ENCODE measurements around the gene GLIS1. TPM values are rescaled to one million over a fixed set of nuclear protein-coding genes. Genes with fewer than 3 reads are reported as not detected.

Gene GLIS1
- total and polyA plus RNA-seq, 10 of the 15 experiments (the other 5 are each of a cell fraction or from before 2014, with no cell fraction given): not detected

GRCh38 chr1:53519421-53519820 lies 219.5 kb downstream of the GLIS1 start:
- H3K4me2 ChIP-seq (ENCODE audit: control insufficient read depth, insufficient read depth): no peak overlapping the region
- H3K27me3 ChIP-seq (replicated peaks in 1 of 2; ENCODE audit: control insufficient read depth in 2 of 2, insufficient read depth in 2 of 2, low read length in 1 of 2): peaks cover 0 to 2% of the 10 kb centered on the region in 2 experiments; a peak in 1 of 4 replicates
- CTCF ChIA-PET: no interaction called here
- H3K27ac ChIP-seq (ENCODE audit: control insufficient read depth, insufficient read depth): no peak overlapping the region
- H3K9me3 ChIP-seq (replicated peaks; ENCODE audit: control insufficient read depth, insufficient read depth, low read length): no peaks in the 10 kb centered on the region
- TF ChIP-seq KDM1A (IDR thresholded peaks at IDR 0.05; ENCODE audit: borderline replicate concordance) (no peak), MYC (IDR thresholded peaks at IDR 0.05; ENCODE audit: insufficient read depth, insufficient read length, insufficient replicate concordance, low read length, severe bottlenecking) (no peak), MAX (IDR thresholded peaks at IDR 0.05; ENCODE audit: low read depth, low read length) (no peak), ATF7 (IDR thresholded peaks at IDR 0.05; ENCODE audit: low read depth) (no peak), ESRRA (IDR thresholded peaks at IDR 0.05; ENCODE audit: low read length) (no peak), BCL11A (IDR thresholded peaks at IDR 0.05; ENCODE audit: low read depth, low read length) (no peak), PBX3 (IDR thresholded peaks at IDR 0.05; ENCODE audit: insufficient replicate concordance, low read depth, low read length) (no peak), RCOR1 (conservative IDR thresholded peaks at IDR 0.05; ENCODE audit: low read depth, low read length) (no peak), EZH2 (IDR thresholded peaks at IDR 0.05; ENCODE audit: borderline replicate concordance, control insufficient read depth, low read depth, low read length) (no peak), SMAD1 (IDR thresholded peaks at IDR 0.05; ENCODE audit: low read depth, partially characterized antibody) (no peak), EGR1 (IDR thresholded peaks at IDR 0.05; ENCODE audit: borderline replicate concordance in 1 of 2, low read depth in 2 of 2, low read length in 2 of 2) (no peak), ZBTB11 (CRISPR knock-in tag; IDR thresholded peaks at IDR 0.05) (no peak), ETV6 (conservative IDR thresholded peaks at IDR 0.05 in 1 of 2, IDR thresholded peaks at IDR 0.05 in 1 of 2; ENCODE audit: borderline replicate concordance in 1 of 2, low read depth in 1 of 2) (no peak)
- TF ChIP-seq, protein P1, sequence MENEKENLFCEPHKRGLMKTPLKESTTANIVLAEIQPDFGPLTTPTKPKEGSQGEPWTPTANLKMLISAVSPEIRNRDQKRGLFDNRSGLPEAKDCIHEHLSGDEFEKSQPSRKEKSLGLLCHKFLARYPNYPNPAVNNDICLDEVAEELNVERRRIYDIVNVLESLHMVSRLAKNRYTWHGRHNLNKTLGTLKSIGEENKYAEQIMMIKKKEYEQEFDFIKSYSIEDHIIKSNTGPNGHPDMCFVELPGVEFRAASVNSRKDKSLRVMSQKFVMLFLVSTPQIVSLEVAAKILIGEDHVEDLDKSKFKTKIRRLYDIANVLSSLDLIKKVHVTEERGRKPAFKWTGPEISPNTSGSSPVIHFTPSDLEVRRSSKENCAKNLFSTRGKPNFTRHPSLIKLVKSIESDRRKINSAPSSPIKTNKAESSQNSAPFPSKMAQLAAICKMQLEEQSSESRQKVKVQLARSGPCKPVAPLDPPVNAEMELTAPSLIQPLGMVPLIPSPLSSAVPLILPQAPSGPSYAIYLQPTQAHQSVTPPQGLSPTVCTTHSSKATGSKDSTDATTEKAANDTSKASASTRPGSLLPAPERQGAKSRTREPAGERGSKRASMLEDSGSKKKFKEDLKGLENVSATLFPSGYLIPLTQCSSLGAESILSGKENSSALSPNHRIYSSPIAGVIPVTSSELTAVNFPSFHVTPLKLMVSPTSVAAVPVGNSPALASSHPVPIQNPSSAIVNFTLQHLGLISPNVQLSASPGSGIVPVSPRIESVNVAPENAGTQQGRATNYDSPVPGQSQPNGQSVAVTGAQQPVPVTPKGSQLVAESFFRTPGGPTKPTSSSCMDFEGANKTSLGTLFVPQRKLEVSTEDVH (IDR thresholded peaks at IDR 0.05; ENCODE audit: low read depth, partially characterized antibody): no peak
- POLR2A ChIA-PET: no interaction called here
- ATAC-seq: no peak
- H3K4me3 ChIP-seq: no peak overlapping the region
- no peaks in the 10 kb centered on the region for H3K4me1 ChIP-seq (ENCODE audit: control insufficient read depth, insufficient read depth, low read length)
- no peaks in the 10 kb centered on the region for H4K20me1 ChIP-seq (ENCODE audit: control insufficient read depth, insufficient read depth)
- H2AFZ ChIP-seq (ENCODE audit: control insufficient read depth, low read depth, low read length): no peak overlapping the region
- H3K79me2 ChIP-seq (ENCODE audit: control insufficient read depth, insufficient read depth, low read length): no peaks in the 10 kb centered on the region
- 23% methylated on average over 8 of the region's 8 CpGs for WGBS (ENCODE audit: insufficient coverage, insufficient replicate concordance, low lambda C conversion rate, missing lambda C conversion rate)
- SMC1A ChIA-PET (ENCODE audit: uncharacterized antibody, unreplicated experiment): no interaction called here
- BruUV-seq (replicated peaks): no TSS peak
- FAIRE-seq: no peak
- no peak overlapping the region for H3K9ac ChIP-seq (ENCODE audit: control insufficient read depth, insufficient read depth, low read length)
- H3K36me3 ChIP-seq (ENCODE audit: control insufficient read depth in 2 of 2, insufficient read depth in 2 of 2, low read length in 1 of 2): no peaks in the 10 kb centered on the region
- intact Hi-C loops (cut with micrococcal nuclease; ENCODE audit: unreplicated experiment) (no loop called here), in situ Hi-C loops (cut with MboI) (no loop called here)
- DNase-seq (ENCODE audit: low read depth, low spot score): no peak
- RAD21 ChIA-PET (ENCODE audit: unreplicated experiment): interaction anchor here (0.6 kb wide), 1 partner anchor 972 kb away, joined by 5 read pairs; no protein-coding TSS in a partner anchor

Measured in GM12878 (cell line).